Cerebellar cortex (tissue), 1 donor: Measurements from ENCODE around the gene CACNA1C.

Experiments used
- DNase-seq: peaks from one replicate; pipeline ENCODE4 v3.0.0-alpha.2; 2015; ENCODE audit warnings: low spot score

CACNA1C gene

GRCh38 chr12:2391740-2392331, 339.0 kb downstream of the CACNA1C start:
- no peak for DNase-seq

GRCh38 chr12:2393016-2393415, 340.2 kb downstream of the CACNA1C start:
- no peak for DNase-seq

- no peak for DNase-seq
These were observed 341.2 kb downstream of the CACNA1C start for GRCh38 chr12:2393996-2394395.

GRCh38 chr12:2395354-2395977, 342.7 kb downstream of the CACNA1C start:
- peak; percentile 53 for DNase-seq

- no peak for DNase-seq
These were observed 343.7 kb downstream of the CACNA1C start for GRCh38 chr12:2396448-2396871.

- no peak for DNase-seq
These were observed 344.7 kb downstream of the CACNA1C start for GRCh38 chr12:2397356-2398045.

GRCh38 chr12:2401040-2401439, 348.3 kb downstream of the CACNA1C start:
- DNase-seq = no peak

GRCh38 chr12:2402073-2402579, 349.3 kb downstream of the CACNA1C start:
- DNase-seq = no peak

GRCh38 chr12:2403221-2403976, 350.6 kb downstream of the CACNA1C start:
- no peak for DNase-seq

GRCh38 chr12:2405039-2405438, 352.3 kb downstream of the CACNA1C start:
- no peak for DNase-seq

- no peak for DNase-seq
These were observed 354.1 kb downstream of the CACNA1C start for GRCh38 chr12:2406903-2407302.

- DNase-seq = no peak
These were observed 355.5 kb downstream of the CACNA1C start for GRCh38 chr12:2408262-2408661.

- DNase-seq = peak; percentile 19
These were observed 357.0 kb downstream of the CACNA1C start for GRCh38 chr12:2409656-2410265.

GRCh38 chr12:2410496-2410895, 357.7 kb downstream of the CACNA1C start:
- no peak for DNase-seq

GRCh38 chr12:2411011-2411410, 358.2 kb downstream of the CACNA1C start:
- no peak for DNase-seq

- no peak for DNase-seq
These were observed 359.0 kb downstream of the CACNA1C start for GRCh38 chr12:2411616-2412304.

GRCh38 chr12:2412305-2412643, 359.5 kb downstream of the CACNA1C start:
- DNase-seq = no peak

- DNase-seq = no peak
These were observed 360.5 kb downstream of the CACNA1C start for GRCh38 chr12:2413301-2413700.

- DNase-seq = no peak
These were observed 361.4 kb downstream of the CACNA1C start for GRCh38 chr12:2413999-2414792.

- no peak for DNase-seq
These were observed 362.2 kb downstream of the CACNA1C start for GRCh38 chr12:2414810-2415567.
